Hepatocyte (in vitro differentiated cells): ENCODE measurements around the gene OTOG. TPM values are rescaled to one million over a fixed set of nuclear protein-coding genes. Genes with fewer than 3 reads are reported as not detected.

Source experiments
- DNase-seq: peaks from one replicate; pipeline ENCODE4 v3.0.0-alpha.2; 2016; ENCODE audit warnings: low spot score
- H2AFZ ChIP-seq: fragments of 200-600 bp; sonication (generic); 2 replicates; pipeline ENCODE4 v1.6.0; 2016; ENCODE audit warnings: antibody characterized with exemption, mild to moderate bottlenecking
- H3K27ac ChIP-seq: fragments of 200-600 bp; sonication (generic); 2 replicates; pipeline ENCODE4 v1.5.1; 2016; ENCODE audit warnings: mild to moderate bottlenecking
- H3K27me3 ChIP-seq: fragments of 200-600 bp; sonication (generic); 2 replicates; pipeline ENCODE4 v1.6.1; 2016
- H3K36me3 ChIP-seq: fragments of 200-600 bp; sonication (generic); replicated peaks from 2 replicates; pipeline ENCODE4 v1.5.1; 2016; ENCODE audit warnings: low read depth; ENCODE audit not compliant: insufficient read depth
- H3K4me1 ChIP-seq: fragments of 200-600 bp; sonication (generic); 2 replicates; pipeline ENCODE4 v1.5.1; 2016; ENCODE audit warnings: mild to moderate bottlenecking, moderate library complexity; ENCODE audit not compliant: insufficient read depth
- H3K4me2 ChIP-seq: fragments of 200-600 bp; sonication (generic); 2 replicates; pipeline ENCODE4 v1.6.0; 2016
- H3K4me3 ChIP-seq: fragments of 200-600 bp; sonication (generic); 2 replicates; pipeline ENCODE4 v1.5.1; 2016; ENCODE audit warnings: mild to moderate bottlenecking
- H3K79me2 ChIP-seq: fragments of 200-600 bp; sonication (generic); 2 replicates; pipeline ENCODE4 v1.6.0; 2017; ENCODE audit warnings: mild to moderate bottlenecking
- H3K9me2 ChIP-seq: fragments of 200-600 bp; sonication (generic); replicated peaks from 2 replicates; pipeline ENCODE4 v1.6.0; 2017; ENCODE audit warnings: mild to moderate bottlenecking; ENCODE audit not compliant: insufficient read depth
- H3K9me3 ChIP-seq: fragments of 200-600 bp; sonication (generic); 2 replicates; pipeline ENCODE4 v1.5.1; 2016; ENCODE audit warnings: low read depth, mild to moderate bottlenecking
- H4K20me1 ChIP-seq: fragments of 200-600 bp; sonication (generic); 2 replicates; pipeline ENCODE4 v1.6.0; 2016; ENCODE audit warnings: mild to moderate bottlenecking; ENCODE audit not compliant: insufficient read depth, poor library complexity, severe bottlenecking
- CTCF ChIP-seq: fragments of 200-600 bp; sonication (generic); IDR thresholded peaks from 2 replicates; pipeline ENCODE4 v1.5.1; 2016; ENCODE audit warnings: antibody characterized with exemption, mild to moderate bottlenecking; ENCODE audit not compliant: poor library complexity
- EZH2 ChIP-seq: fragments of 200-600 bp; sonication (generic); IDR thresholded peaks from 2 replicates; pipeline ENCODE4 v1.6.1; 2016; ENCODE audit warnings: antibody characterized with exemption, mild to moderate bottlenecking, borderline replicate concordance
- EZH2phosphoT487 ChIP-seq: fragments of 200-600 bp; sonication (generic); IDR thresholded peaks from one replicate; pipeline ENCODE4 v1.6.1; 2018; ENCODE audit warnings: antibody characterized with exemption, mild to moderate bottlenecking, low read depth, moderate library complexity; ENCODE audit not compliant: unreplicated experiment, severe bottlenecking
- WGBS: methylation state at CpG from one replicate; pipeline ENCODE4 v1.1.6; 2016; ENCODE audit warnings: low lambda C conversion rate; ENCODE audit errors: missing lambda C conversion rate; 5-methylcytosine and 5-hydroxymethylcytosine counted together
- polyA plus RNA-seq: library from polyadenylated mRNA; unstranded; fragments of >200 nt; fragmentation: Nextera tagmentation; extraction: Ambion mirVana; gene quantifications from 2 replicates; pipeline ENCODE4 v1.2.1, GENCODE V29; 2016
- total RNA-seq: library from RNA; depleted of rRNA; stranded (reverse); fragments of >200 nt; gene quantifications from 2 replicates; pipeline ENCODE4 v1.2.3, GENCODE V29; 2014

The OTOG gene
- total and polyA plus RNA-seq, 2 experiments from 2014 or later: 0.27 to 2.0 TPM

GRCh38 chr11:17540807-17541206 is 6.3 kb upstream of the OTOG start:
- peaks cover 35% of the 10 kb centered on the region for H3K4me1 ChIP-seq

GRCh38 chr11:17541330-17541885 is 5.7 kb upstream of the OTOG start:
- H3K9me2 ChIP-seq: no peaks in the 10 kb centered on the region
- H3K27me3 ChIP-seq: no peaks in the 10 kb centered on the region
- WGBS: 39% methylated on average over 4 of the region's 4 CpGs
- H3K4me3 ChIP-seq: peak overlapping the region; percentile 10
- H3K9me3 ChIP-seq: no peaks in the 10 kb centered on the region
- H3K27ac ChIP-seq: peak overlapping the region; percentile 97
- H3K4me2 ChIP-seq: peak overlapping the region; percentile 82
- H3K36me3 ChIP-seq: no peaks in the 10 kb centered on the region
- H4K20me1 ChIP-seq: peaks cover 12% of the 10 kb centered on the region
- TF ChIP-seq EZH2phosphoT487: no peak
- TF ChIP-seq EZH2: no peak
- no peak for TF ChIP-seq CTCF
- DNase-seq: peak; percentile 64
- peaks cover 35% of the 10 kb centered on the region for H3K4me1 ChIP-seq
- H2AFZ ChIP-seq: no peak overlapping the region
- H3K79me2 ChIP-seq: peaks cover 62% of the 10 kb centered on the region

More at GRCh38 chr11:17540807-17541206, 6.3 kb upstream of the OTOG start:
- TF ChIP-seq EZH2phosphoT487 (no peak), EZH2 (no peak), CTCF (no peak)
- 78% methylated on average over 4 of the region's 4 CpGs for WGBS
- H3K27me3 ChIP-seq: no peaks in the 10 kb centered on the region
- H2AFZ ChIP-seq: no peak overlapping the region
- no peak overlapping the region for H3K4me3 ChIP-seq
- peak overlapping the region; percentile 62 for H3K4me2 ChIP-seq
- H3K36me3 ChIP-seq: no peaks in the 10 kb centered on the region
- H3K9me2 ChIP-seq: no peaks in the 10 kb centered on the region
- H3K9me3 ChIP-seq: no peaks in the 10 kb centered on the region
- H3K27ac ChIP-seq: peak overlapping the region; percentile 70
- no peak for DNase-seq
- H3K79me2 ChIP-seq: peaks cover 68% of the 10 kb centered on the region
- H4K20me1 ChIP-seq: peaks cover 13% of the 10 kb centered on the region

GRCh38 chr11:17542249-17542648 is 4.8 kb upstream of the OTOG start:
- Histone ChIP-seq H3K79me2 (peaks cover 54% of the 10 kb centered on the region), H3K9me3 (no peaks in the 10 kb centered on the region), H3K36me3 (no peaks in the 10 kb centered on the region), H3K9me2 (no peaks in the 10 kb centered on the region), H4K20me1 (peaks cover 12% of the 10 kb centered on the region), H3K4me1 (peaks cover 27% of the 10 kb centered on the region), H2AFZ (no peak overlapping the region), H3K27me3 (no peaks in the 10 kb centered on the region), H3K27ac (peak overlapping the region; percentile 97), H3K4me2 (peak overlapping the region; percentile 82), H3K4me3 (peak overlapping the region; percentile 36)
- 67% methylated on average over 4 of the region's 4 CpGs for WGBS
- TF ChIP-seq CTCF: no peak
- TF ChIP-seq EZH2: no peak
- TF ChIP-seq EZH2phosphoT487: no peak
- DNase-seq: peak; percentile 84
